Transverse colon (tissue), 4 donors: ENCODE measurements around the gene NUP205. TPM values are rescaled to one million over a fixed set of nuclear protein-coding genes. Genes with fewer than 3 reads are reported as not detected.

Source experiments
- DNase-seq: peaks from one replicate; pipeline ENCODE4 v3.0.0-alpha.2; 2019
- H3K27ac ChIP-seq, 4 donors: fragments of 200-600 bp; sonication (generic); 2 replicates each; pipeline ENCODE4 v1.5.1; 2016 to 2018; ENCODE audit warnings: inconsistent platforms in 4 of 4
- H3K27me3 ChIP-seq: fragments of 200-600 bp; sonication (generic); 2 replicates; pipeline ENCODE4 v1.5.1; 2017; ENCODE audit warnings: inconsistent platforms
- H3K36me3 ChIP-seq, 4 donors: fragments of 200-600 bp; sonication (generic); 2 replicates each; pipeline ENCODE4 v1.5.1; 2017 to 2019; ENCODE audit warnings: inconsistent platforms in 4 of 4
- H3K4me1 ChIP-seq, 4 donors: fragments of 200-600 bp; sonication (generic); 2 replicates each; pipeline ENCODE4 v1.5.1; 2017 to 2020; ENCODE audit warnings: inconsistent platforms in 4 of 4
- H3K4me3 ChIP-seq, 4 donors: fragments of 200-600 bp; sonication (generic); 1 replicate in 1 of 4; 2 replicates in 3 of 4; pipeline versions ENCODE4 v1.5.1 to v1.6.1; 2017 to 2019; ENCODE audit warnings: inconsistent platforms in 4 of 4
- H3K9me3 ChIP-seq, 2 donors: fragments of 200-600 bp; sonication (generic); 2 replicates each; pipeline ENCODE4 v1.5.1; 2017 to 2019; ENCODE audit warnings: inconsistent platforms in 2 of 2
- CTCF ChIP-seq, 5 experiments: fragments of 200-600 bp in 3 of 5; fragments of 450-650 bp in 2 of 5; sonication (generic) in 3 of 5; IDR thresholded peaks; 1 replicate in 2 of 5; 2 replicates in 3 of 5; pipeline ENCODE4 v1.5.1; 2016 to 2017; ENCODE audit warnings: antibody characterized with exemption in 5 of 5, inconsistent platforms in 3 of 5, mild to moderate bottlenecking in 2 of 5, moderate library complexity in 1 of 5
- EP300 ChIP-seq: sonication (generic); formaldehyde crosslinking; IDR thresholded peaks from one replicate; pipeline ENCODE4 v1.6.1; 2017; ENCODE audit warnings: antibody characterized with exemption, low read depth
- POLR2A ChIP-seq: fragments of 450-650 bp; IDR thresholded peaks from one replicate; pipeline ENCODE4 v1.6.1; 2016; ENCODE audit warnings: antibody characterized with exemption, mild to moderate bottlenecking, moderate library complexity
- POLR2AphosphoS5 ChIP-seq, 3 donors: sonication (generic); formaldehyde crosslinking; IDR thresholded peaks; one replicate each; pipeline ENCODE4 v1.6.1; 2016; ENCODE audit warnings: antibody characterized with exemption in 3 of 3
- WGBS, 2 donors: methylation state at CpG; one replicate each; pipeline ENCODE4 v1.1.5; 2018; ENCODE audit warnings: low coverage in 1 of 2; 5-methylcytosine and 5-hydroxymethylcytosine counted together
- in situ Hi-C, 4 donors: fragments of 200-750 bp; cut with MboI; loops; one replicate each; pipeline versions ENCODE4 v1.15.0 to v1.15.1; 2017; ENCODE audit warnings: low sequenced_read_pairs in 3 of 4, low pct_ligation_motif_present in 1 of 4, low pct_unique_long_range_greater_than_20kb in 1 of 4
- intact Hi-C: fragments of 100-400 bp; cut with DNase I; formaldehyde crosslinking; loops from one replicate; pipeline ENCODE4 v1.15.1; 2023; ENCODE audit warnings: low total_unique reads
- total RNA-seq, 4 donors: library from RNA; depleted of rRNA; stranded (reverse); fragments of >200 nt; gene quantifications; one replicate each; pipeline ENCODE4 v1.1.0, GENCODE V29; 2016

The NUP205 gene
- total RNA-seq, 4 donors from 2014 or later: 23.2 to 84.5 (median 25.2) TPM

DNA sequence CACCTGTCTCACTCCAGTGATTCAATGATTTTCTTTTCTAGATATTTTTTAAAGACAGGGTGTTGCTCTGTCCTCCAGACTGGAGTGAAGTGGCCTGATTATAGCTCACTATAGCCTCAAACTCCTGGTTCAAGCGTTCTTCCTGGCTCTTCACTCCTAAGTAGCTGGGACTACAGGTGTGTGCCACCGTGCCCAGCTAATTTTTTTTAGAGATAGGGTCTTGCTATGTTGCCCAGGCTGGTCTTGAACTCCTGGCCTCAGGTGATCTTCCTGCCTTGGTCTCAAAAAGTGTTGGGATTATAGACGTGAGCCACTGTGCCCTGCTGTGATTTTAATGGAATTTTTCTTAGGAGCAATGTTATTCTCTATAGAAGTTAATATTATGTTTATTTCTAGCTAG lies 14.1 kb downstream of the NUP205 start:
- Histone ChIP-seq H3K36me3 (peaks cover 0 to 46% (median 8%) of the 10 kb centered on the region in 4 donors), H3K9me3 (no peaks in the 10 kb centered on the region), H3K4me3 (no peak overlapping the region), H3K4me1 (no peaks in the 10 kb centered on the region), H3K27ac (no peak overlapping the region), H3K27me3 (no peaks in the 10 kb centered on the region)
- in situ Hi-C loops (loop anchor here in 2 of 4 donors (25.0 kb wide), 1 partner anchor 285 kb away; no protein-coding TSS in a partner anchor), intact Hi-C loops (no loop called here)
- no peak for DNase-seq
- TF ChIP-seq CTCF (IDR thresholded peaks at IDR 0.05) (no peak), EP300 (no peak), POLR2AphosphoS5 (IDR thresholded peaks at IDR 0.05) (no peak), POLR2A (no peak)
- 80 to 96% methylated on average over 3 of the region's 3 CpGs for WGBS, 2 donors

- in situ Hi-C loops (loop anchor here in 2 of 4 donors (25.0 kb wide), 1 partner anchor 286 kb away; no protein-coding TSS in a partner anchor), intact Hi-C loops (no loop called here)
- WGBS, 2 donors: 72 to 76% methylated on average over 2 of the region's 2 CpGs
- Histone ChIP-seq H3K27ac (no peak overlapping the region), H3K9me3 (no peaks in the 10 kb centered on the region), H3K4me3 (no peak overlapping the region), H3K27me3 (no peaks in the 10 kb centered on the region), H3K4me1 (no peaks in the 10 kb centered on the region), H3K36me3 (peaks cover 0 to 60% (median 14%) of the 10 kb centered on the region in 4 donors)
- TF ChIP-seq CTCF (IDR thresholded peaks at IDR 0.05): no peak
- TF ChIP-seq POLR2A: no peak
- TF ChIP-seq EP300: no peak
- no peak for TF ChIP-seq POLR2AphosphoS5 (IDR thresholded peaks at IDR 0.05)
- DNase-seq: no peak
Observed at GRCh38 chr7:135573541-135573940, 15.8 kb downstream of the NUP205 start.

- 83% methylated on average over 4 of the region's 4 CpGs; no CpG with 5 or more reads in 1 of the 2 donors for WGBS, 2 donors
- intact Hi-C loops (no loop called here), in situ Hi-C loops (no loop called here)
- Histone ChIP-seq H3K4me1 (no peaks in the 10 kb centered on the region), H3K9me3 (no peaks in the 10 kb centered on the region), H3K27me3 (no peaks in the 10 kb centered on the region), H3K36me3 (peaks cover 0 to 78% (median 22%) of the 10 kb centered on the region in 4 donors), H3K4me3 (no peak overlapping the region), H3K27ac (no peak overlapping the region)
- no peak for DNase-seq
- no peak for TF ChIP-seq CTCF (IDR thresholded peaks at IDR 0.05)
- TF ChIP-seq EP300: no peak
- no peak for TF ChIP-seq POLR2AphosphoS5 (IDR thresholded peaks at IDR 0.05)
- TF ChIP-seq POLR2A: no peak
Observed at GRCh38 chr7:135575296-135575695, 17.6 kb downstream of the NUP205 start.

GRCh38 chr7:135578569-135578968 lies 20.9 kb downstream of the NUP205 start:
- peaks cover 0 to 89% (median 34%) of the 10 kb centered on the region in 4 donors for H3K36me3 ChIP-seq
- 82 to 93% methylated on average over 3 of the region's 3 CpGs for WGBS, 2 donors
- no peak for DNase-seq
- no peak for TF ChIP-seq POLR2AphosphoS5 (IDR thresholded peaks at IDR 0.05)
- TF ChIP-seq CTCF (IDR thresholded peaks at IDR 0.05): no peak
- TF ChIP-seq POLR2A: no peak
- TF ChIP-seq EP300: no peak
- no peak overlapping the region for H3K27ac ChIP-seq
- no peaks in the 10 kb centered on the region for H3K9me3 ChIP-seq
- no peak overlapping the region for H3K4me3 ChIP-seq
- no peaks in the 10 kb centered on the region for H3K27me3 ChIP-seq
- H3K4me1 ChIP-seq: no peaks in the 10 kb centered on the region
- in situ Hi-C loops (no loop called here), intact Hi-C loops (no loop called here)
